ENCODE results near the gene UMODL1.

The UMODL1 gene

DNA sequence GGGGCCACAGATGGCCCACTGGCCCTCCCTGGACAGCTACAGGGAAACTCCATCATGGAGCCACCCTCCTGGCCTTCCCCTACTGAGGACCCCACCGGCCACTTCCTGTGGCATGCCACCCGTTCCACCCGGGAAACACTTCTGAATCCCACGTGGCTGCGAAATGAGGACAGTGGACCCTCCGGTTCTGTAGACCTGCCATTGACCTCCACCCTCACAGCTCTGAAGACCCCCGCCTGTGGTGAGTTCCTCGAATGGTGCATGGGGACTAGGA is 40.3 kb downstream of the UMODL1 start:
- no peak for DNase-seq (ENCODE audit: low read depth in 1 of 2, low spot score in 1 of 2)
- TF ChIP-seq SPI1 (IDR thresholded peaks at IDR 0.05; ENCODE audit: borderline replicate concordance, low read depth) (no peak), POLR2AphosphoS5 (IDR thresholded peaks at IDR 0.05; ENCODE audit: low read depth) (no peak), GABPA (IDR thresholded peaks at IDR 0.05; ENCODE audit: low read depth) (no peak)
- TF ChIP-seq, protein P1, sequence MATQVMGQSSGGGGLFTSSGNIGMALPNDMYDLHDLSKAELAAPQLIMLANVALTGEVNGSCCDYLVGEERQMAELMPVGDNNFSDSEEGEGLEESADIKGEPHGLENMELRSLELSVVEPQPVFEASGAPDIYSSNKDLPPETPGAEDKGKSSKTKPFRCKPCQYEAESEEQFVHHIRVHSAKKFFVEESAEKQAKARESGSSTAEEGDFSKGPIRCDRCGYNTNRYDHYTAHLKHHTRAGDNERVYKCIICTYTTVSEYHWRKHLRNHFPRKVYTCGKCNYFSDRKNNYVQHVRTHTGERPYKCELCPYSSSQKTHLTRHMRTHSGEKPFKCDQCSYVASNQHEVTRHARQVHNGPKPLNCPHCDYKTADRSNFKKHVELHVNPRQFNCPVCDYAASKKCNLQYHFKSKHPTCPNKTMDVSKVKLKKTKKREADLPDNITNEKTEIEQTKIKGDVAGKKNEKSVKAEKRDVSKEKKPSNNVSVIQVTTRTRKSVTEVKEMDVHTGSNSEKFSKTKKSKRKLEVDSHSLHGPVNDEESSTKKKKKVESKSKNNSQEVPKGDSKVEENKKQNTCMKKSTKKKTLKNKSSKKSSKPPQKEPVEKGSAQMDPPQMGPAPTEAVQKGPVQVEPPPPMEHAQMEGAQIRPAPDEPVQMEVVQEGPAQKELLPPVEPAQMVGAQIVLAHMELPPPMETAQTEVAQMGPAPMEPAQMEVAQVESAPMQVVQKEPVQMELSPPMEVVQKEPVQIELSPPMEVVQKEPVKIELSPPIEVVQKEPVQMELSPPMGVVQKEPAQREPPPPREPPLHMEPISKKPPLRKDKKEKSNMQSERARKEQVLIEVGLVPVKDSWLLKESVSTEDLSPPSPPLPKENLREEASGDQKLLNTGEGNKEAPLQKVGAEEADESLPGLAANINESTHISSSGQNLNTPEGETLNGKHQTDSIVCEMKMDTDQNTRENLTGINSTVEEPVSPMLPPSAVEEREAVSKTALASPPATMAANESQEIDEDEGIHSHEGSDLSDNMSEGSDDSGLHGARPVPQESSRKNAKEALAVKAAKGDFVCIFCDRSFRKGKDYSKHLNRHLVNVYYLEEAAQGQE (IDR thresholded peaks at IDR 0.05; ENCODE audit: insufficient replicate concordance, low read depth): no peak
- TF ChIP-seq, protein P2, sequence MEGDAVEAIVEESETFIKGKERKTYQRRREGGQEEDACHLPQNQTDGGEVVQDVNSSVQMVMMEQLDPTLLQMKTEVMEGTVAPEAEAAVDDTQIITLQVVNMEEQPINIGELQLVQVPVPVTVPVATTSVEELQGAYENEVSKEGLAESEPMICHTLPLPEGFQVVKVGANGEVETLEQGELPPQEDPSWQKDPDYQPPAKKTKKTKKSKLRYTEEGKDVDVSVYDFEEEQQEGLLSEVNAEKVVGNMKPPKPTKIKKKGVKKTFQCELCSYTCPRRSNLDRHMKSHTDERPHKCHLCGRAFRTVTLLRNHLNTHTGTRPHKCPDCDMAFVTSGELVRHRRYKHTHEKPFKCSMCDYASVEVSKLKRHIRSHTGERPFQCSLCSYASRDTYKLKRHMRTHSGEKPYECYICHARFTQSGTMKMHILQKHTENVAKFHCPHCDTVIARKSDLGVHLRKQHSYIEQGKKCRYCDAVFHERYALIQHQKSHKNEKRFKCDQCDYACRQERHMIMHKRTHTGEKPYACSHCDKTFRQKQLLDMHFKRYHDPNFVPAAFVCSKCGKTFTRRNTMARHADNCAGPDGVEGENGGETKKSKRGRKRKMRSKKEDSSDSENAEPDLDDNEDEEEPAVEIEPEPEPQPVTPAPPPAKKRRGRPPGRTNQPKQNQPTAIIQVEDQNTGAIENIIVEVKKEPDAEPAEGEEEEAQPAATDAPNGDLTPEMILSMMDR (IDR thresholded peaks at IDR 0.05; ENCODE audit: insufficient read depth, low read length): no peak
- H3K27ac ChIP-seq (replicated peaks): no peak overlapping the region
- no peak overlapping the region for H3K4me3 ChIP-seq (replicated peaks; ENCODE audit: insufficient read depth, low read length)
- H3K27me3 ChIP-seq (ENCODE audit: insufficient read depth, poor library complexity, severe bottlenecking): no peaks in the 10 kb centered on the region

- Histone ChIP-seq H3K27me3 (ENCODE audit: insufficient read depth, poor library complexity, severe bottlenecking) (no peaks in the 10 kb centered on the region), H3K4me3 (replicated peaks; ENCODE audit: insufficient read depth, low read length) (no peak overlapping the region), H3K27ac (replicated peaks) (no peak overlapping the region)
- no peak for DNase-seq (ENCODE audit: low read depth in 1 of 2, low spot score in 1 of 2)
- no peak for TF ChIP-seq SPI1 (IDR thresholded peaks at IDR 0.05; ENCODE audit: borderline replicate concordance, low read depth)
- TF ChIP-seq POLR2AphosphoS5 (IDR thresholded peaks at IDR 0.05; ENCODE audit: low read depth): no peak
- TF ChIP-seq, protein P2 (IDR thresholded peaks at IDR 0.05; ENCODE audit: insufficient read depth, low read length): no peak
- TF ChIP-seq, protein P1 (IDR thresholded peaks at IDR 0.05; ENCODE audit: insufficient replicate concordance, low read depth): no peak
- no peak for TF ChIP-seq GABPA (IDR thresholded peaks at IDR 0.05; ENCODE audit: low read depth)
These were observed 40.7 kb downstream of the UMODL1 start for GRCh38 chr21:42111811-42112210.

DNA sequence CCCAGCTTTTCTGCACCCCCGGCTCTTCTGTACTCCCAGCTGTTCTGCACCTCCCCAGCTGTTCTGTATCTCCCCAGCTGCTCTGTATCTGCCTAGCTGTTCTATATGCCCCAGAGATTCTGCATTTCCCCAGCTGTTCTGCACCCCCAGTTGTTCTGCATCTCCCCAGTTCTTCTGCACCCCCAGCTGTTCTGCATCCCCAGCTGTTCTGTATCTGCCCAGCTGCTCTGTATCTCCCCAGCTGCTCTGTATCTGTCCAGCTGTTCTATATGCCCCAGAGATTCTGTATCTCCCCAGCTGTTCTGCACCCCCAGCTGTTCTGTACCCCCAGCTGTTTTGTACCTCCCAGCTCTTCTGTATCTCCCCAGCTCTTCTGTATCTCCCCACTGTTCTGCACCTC is 41.1 kb downstream of the UMODL1 start:
- TF ChIP-seq, protein P1 (IDR thresholded peaks at IDR 0.05; ENCODE audit: insufficient replicate concordance, low read depth): no peak
- no peak for TF ChIP-seq POLR2AphosphoS5 (IDR thresholded peaks at IDR 0.05; ENCODE audit: low read depth)
- TF ChIP-seq, protein P2 (IDR thresholded peaks at IDR 0.05; ENCODE audit: insufficient read depth, low read length): no peak
- no peak for TF ChIP-seq SPI1 (IDR thresholded peaks at IDR 0.05; ENCODE audit: borderline replicate concordance, low read depth)
- TF ChIP-seq GABPA (IDR thresholded peaks at IDR 0.05; ENCODE audit: low read depth): no peak

More for the DNA sequence above, 41.1 kb downstream of the UMODL1 start:
- Histone ChIP-seq H3K27me3 (ENCODE audit: insufficient read depth, poor library complexity, severe bottlenecking) (no peaks in the 10 kb centered on the region), H3K4me3 (replicated peaks; ENCODE audit: insufficient read depth, low read length) (no peak overlapping the region), H3K27ac (replicated peaks) (no peak overlapping the region)
- DNase-seq (ENCODE audit: low read depth in 1 of 2, low spot score in 1 of 2): no peak
